Measurements from ENCODE around the gene DNAJB13.

DNAJB13 gene

DNA sequence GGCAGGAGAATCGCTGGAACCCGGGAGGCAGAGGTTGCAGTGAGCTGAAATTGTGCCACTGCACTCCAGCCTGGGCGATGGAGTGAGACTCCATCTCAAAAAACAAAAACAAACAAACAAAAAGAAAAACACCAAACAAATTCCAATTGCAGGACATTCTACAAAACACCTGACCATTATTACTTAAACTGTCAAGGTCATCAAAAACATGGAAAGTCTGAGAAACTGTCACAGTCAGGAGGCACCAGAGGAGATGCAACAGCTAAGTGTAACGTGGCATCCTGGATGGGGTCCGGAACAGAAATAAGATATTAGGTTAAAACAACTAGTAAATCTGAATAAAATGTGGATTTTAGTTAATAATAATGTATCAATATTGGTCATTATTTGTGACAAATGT is 914 bp upstream of the DNAJB13 start:
- H3K4me1 ChIP-seq (ENCODE audit: insufficient read depth, low read length, severe bottlenecking) = peaks cover 4% of the 10 kb centered on the region
- H2AFZ ChIP-seq (ENCODE audit: low read length) = no peak overlapping the region
- no peak for TF ChIP-seq EZH2 (IDR thresholded peaks at IDR 0.05; ENCODE audit: borderline replicate concordance, low read length)
- TF ChIP-seq, protein P1, sequence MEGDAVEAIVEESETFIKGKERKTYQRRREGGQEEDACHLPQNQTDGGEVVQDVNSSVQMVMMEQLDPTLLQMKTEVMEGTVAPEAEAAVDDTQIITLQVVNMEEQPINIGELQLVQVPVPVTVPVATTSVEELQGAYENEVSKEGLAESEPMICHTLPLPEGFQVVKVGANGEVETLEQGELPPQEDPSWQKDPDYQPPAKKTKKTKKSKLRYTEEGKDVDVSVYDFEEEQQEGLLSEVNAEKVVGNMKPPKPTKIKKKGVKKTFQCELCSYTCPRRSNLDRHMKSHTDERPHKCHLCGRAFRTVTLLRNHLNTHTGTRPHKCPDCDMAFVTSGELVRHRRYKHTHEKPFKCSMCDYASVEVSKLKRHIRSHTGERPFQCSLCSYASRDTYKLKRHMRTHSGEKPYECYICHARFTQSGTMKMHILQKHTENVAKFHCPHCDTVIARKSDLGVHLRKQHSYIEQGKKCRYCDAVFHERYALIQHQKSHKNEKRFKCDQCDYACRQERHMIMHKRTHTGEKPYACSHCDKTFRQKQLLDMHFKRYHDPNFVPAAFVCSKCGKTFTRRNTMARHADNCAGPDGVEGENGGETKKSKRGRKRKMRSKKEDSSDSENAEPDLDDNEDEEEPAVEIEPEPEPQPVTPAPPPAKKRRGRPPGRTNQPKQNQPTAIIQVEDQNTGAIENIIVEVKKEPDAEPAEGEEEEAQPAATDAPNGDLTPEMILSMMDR (IDR thresholded peaks at IDR 0.05; ENCODE audit: low read length) = no peak
- H4K20me1 ChIP-seq (ENCODE audit: insufficient read depth, low read length) = no peaks in the 10 kb centered on the region
- H3K27me3 ChIP-seq (ENCODE audit: insufficient read depth, low read length) = no peaks in the 10 kb centered on the region
- H3K9ac ChIP-seq (ENCODE audit: low read length) = no peak overlapping the region
- no peaks in the 10 kb centered on the region for H3K9me2 ChIP-seq (ENCODE audit: low read depth, low read length)
- no peaks in the 10 kb centered on the region for H3K79me2 ChIP-seq (ENCODE audit: insufficient read depth, low read length)
- H3K27ac ChIP-seq (ENCODE audit: low read depth, low read length, poor library complexity, severe bottlenecking) = no peak overlapping the region
- H3K36me3 ChIP-seq (ENCODE audit: insufficient read depth, low read length) = no peaks in the 10 kb centered on the region
- H3K9me3 ChIP-seq (ENCODE audit: low read length) = no peaks in the 10 kb centered on the region
- no peak overlapping the region for H3K4me2 ChIP-seq (ENCODE audit: low read length)
- H3K4me3 ChIP-seq (ENCODE audit: low read depth, low read length, poor library complexity, severe bottlenecking) = no peak overlapping the region
- H3F3A ChIP-seq (ENCODE audit: insufficient read depth, low read length) = no peaks in the 10 kb centered on the region

DNA sequence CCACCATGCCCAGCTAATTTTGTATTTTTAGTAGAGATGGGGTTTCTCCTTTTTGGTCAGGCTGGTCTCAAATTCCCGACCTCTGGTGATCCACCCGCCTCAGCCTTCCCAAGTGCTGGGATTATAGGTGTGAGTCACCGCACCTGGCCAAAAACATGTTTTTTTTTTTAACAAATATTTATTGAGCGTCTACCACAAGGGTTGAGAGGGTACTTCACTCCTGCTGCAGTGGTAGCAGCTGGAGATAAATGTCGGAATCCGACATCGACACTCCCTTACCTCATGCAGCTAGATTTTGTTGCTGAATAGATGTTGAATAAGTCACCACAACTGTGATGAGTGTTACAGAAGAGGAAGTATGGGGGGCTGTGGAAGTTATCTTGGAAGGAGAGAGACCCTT is 971 bp downstream of the DNAJB13 start:
- Histone ChIP-seq H3K4me2 (ENCODE audit: low read length) (no peak overlapping the region), H3K9ac (ENCODE audit: low read length) (no peak overlapping the region), H4K20me1 (ENCODE audit: insufficient read depth, low read length) (no peaks in the 10 kb centered on the region), H3K4me3 (ENCODE audit: low read depth, low read length, poor library complexity, severe bottlenecking) (no peak overlapping the region), H2AFZ (ENCODE audit: low read length) (no peak overlapping the region), H3K27ac (ENCODE audit: low read depth, low read length, poor library complexity, severe bottlenecking) (no peak overlapping the region), H3F3A (ENCODE audit: insufficient read depth, low read length) (no peaks in the 10 kb centered on the region), H3K9me2 (ENCODE audit: low read depth, low read length) (no peaks in the 10 kb centered on the region), H3K79me2 (ENCODE audit: insufficient read depth, low read length) (no peaks in the 10 kb centered on the region), H3K4me1 (ENCODE audit: insufficient read depth, low read length, severe bottlenecking) (no peaks in the 10 kb centered on the region), H3K27me3 (ENCODE audit: insufficient read depth, low read length) (no peaks in the 10 kb centered on the region), H3K36me3 (ENCODE audit: insufficient read depth, low read length) (no peaks in the 10 kb centered on the region), H3K9me3 (ENCODE audit: low read length) (no peaks in the 10 kb centered on the region)
- no peak for TF ChIP-seq EZH2 (IDR thresholded peaks at IDR 0.05; ENCODE audit: borderline replicate concordance, low read length)
- TF ChIP-seq, protein P1 (IDR thresholded peaks at IDR 0.05; ENCODE audit: low read length) = no peak

DNA sequence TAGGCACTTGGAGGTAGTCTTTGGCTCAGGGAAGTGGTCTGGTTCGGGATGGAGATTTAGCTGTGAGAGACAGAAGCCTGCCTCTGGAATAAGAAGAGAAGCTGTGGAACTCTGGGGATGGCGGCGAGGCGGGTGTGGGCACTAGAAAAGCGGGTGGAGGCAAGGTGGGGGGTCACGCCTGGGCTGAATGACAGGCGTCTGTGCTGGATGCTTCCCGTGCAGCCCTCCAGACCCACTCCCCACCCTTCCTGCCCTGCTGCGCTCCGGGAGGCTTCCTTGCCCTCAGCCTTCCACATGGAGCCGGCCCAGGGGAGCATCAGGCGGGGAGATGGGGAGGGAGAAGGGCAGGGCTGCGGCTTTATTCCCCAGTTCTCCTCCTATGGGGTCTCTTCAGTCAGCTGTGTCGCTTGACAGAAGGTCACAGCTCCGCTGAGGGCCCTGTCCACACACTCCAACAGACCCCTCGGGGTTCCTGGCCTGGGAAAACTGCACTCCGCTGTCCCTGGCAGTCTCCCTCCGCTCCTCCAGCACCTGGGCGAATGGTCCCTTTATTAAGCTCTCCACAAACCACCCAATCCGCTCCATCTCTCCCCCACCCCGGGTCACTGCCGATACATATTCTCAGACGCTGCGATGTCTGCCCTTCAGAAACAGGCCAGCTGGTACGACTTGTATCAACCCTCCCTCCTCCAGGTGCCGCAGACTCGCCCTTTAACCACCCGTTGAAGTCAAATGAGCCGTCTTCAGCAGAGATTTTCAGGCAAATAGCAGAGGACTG is 6.2 kb downstream of the DNAJB13 start:
- Histone ChIP-seq H2AFZ (ENCODE audit: low read length) (no peak overlapping the region), H3K4me2 (ENCODE audit: low read length) (peak overlapping the region; percentile 19; the same call in 1 of the 2 replicates), H3K27me3 (ENCODE audit: insufficient read depth, low read length) (no peaks in the 10 kb centered on the region; the same call in 1 of the 2 replicates), H3K36me3 (ENCODE audit: insufficient read depth, low read length) (no peaks in the 10 kb centered on the region), H3K9ac (ENCODE audit: low read length) (no peak overlapping the region), H3K9me2 (ENCODE audit: low read depth, low read length) (no peaks in the 10 kb centered on the region), H3K4me1 (ENCODE audit: insufficient read depth, low read length, severe bottlenecking) (peaks cover 10% of the 10 kb centered on the region), H3K79me2 (ENCODE audit: insufficient read depth, low read length) (no peaks in the 10 kb centered on the region), H3K4me3 (ENCODE audit: low read depth, low read length, poor library complexity, severe bottlenecking) (peak overlapping the region; percentile 1), H4K20me1 (ENCODE audit: insufficient read depth, low read length) (no peaks in the 10 kb centered on the region), H3F3A (ENCODE audit: insufficient read depth, low read length) (no peaks in the 10 kb centered on the region), H3K27ac (ENCODE audit: low read depth, low read length, poor library complexity, severe bottlenecking) (no peak overlapping the region), H3K9me3 (ENCODE audit: low read length) (no peaks in the 10 kb centered on the region)
- TF ChIP-seq, protein P1 (IDR thresholded peaks at IDR 0.05; ENCODE audit: low read length) = no peak
- TF ChIP-seq EZH2 (IDR thresholded peaks at IDR 0.05; ENCODE audit: borderline replicate concordance, low read length) = no peak
